OCI-LY1 (cell line): ENCODE results near the gene TRMT61A.

Source experiments
- EZH2 ChIP-seq: fragments of 200-600 bp; sonication (generic), shearing (Covaris generic); IDR thresholded peaks from 2 replicates; pipeline ENCODE4 v1.8.0; 2017; ENCODE audit warnings: borderline replicate concordance, mixed run types, mild to moderate bottlenecking, antibody characterized with exemption, low read length, moderate library complexity, mixed read lengths
- TF ChIP-seq, protein P1 (sequence below): fragments of 200-600 bp; sonication (generic), shearing (Covaris generic); IDR thresholded peaks from 2 replicates; pipeline ENCODE4 v1.5.1; 2017; ENCODE audit warnings: mild to moderate bottlenecking, antibody characterized with exemption, low read length, moderate library complexity, mixed read lengths

- TF ChIP-seq, protein P1, sequence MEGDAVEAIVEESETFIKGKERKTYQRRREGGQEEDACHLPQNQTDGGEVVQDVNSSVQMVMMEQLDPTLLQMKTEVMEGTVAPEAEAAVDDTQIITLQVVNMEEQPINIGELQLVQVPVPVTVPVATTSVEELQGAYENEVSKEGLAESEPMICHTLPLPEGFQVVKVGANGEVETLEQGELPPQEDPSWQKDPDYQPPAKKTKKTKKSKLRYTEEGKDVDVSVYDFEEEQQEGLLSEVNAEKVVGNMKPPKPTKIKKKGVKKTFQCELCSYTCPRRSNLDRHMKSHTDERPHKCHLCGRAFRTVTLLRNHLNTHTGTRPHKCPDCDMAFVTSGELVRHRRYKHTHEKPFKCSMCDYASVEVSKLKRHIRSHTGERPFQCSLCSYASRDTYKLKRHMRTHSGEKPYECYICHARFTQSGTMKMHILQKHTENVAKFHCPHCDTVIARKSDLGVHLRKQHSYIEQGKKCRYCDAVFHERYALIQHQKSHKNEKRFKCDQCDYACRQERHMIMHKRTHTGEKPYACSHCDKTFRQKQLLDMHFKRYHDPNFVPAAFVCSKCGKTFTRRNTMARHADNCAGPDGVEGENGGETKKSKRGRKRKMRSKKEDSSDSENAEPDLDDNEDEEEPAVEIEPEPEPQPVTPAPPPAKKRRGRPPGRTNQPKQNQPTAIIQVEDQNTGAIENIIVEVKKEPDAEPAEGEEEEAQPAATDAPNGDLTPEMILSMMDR, result no peak
- TF ChIP-seq EZH2, result no peak
Observed at GRCh38 chr14:103519837-103520212, 9.2 kb upstream of the TRMT61A start.
